Loucy (cell line): ENCODE results near the gene CDC37L1.

Experiments
- H2AFZ ChIP-seq: fragments of 200-600 bp; sonication (generic); 2 replicates; pipeline ENCODE4 v1.6.0; 2016; ENCODE audit warnings: antibody characterized with exemption, mild to moderate bottlenecking, low read length, moderate library complexity
- H3F3A ChIP-seq: fragments of 200-600 bp; 2 replicates; pipeline ENCODE4 v1.6.0; 2016; ENCODE audit warnings: antibody characterized with exemption, low read depth, mild to moderate bottlenecking
- H3K27me3 ChIP-seq: fragments of 200-600 bp; sonication (generic); 2 replicates; pipeline ENCODE4 v1.6.1; 2014; ENCODE audit warnings: low read length, mild to moderate bottlenecking; ENCODE audit not compliant: insufficient read depth, poor library complexity, severe bottlenecking
- H3K36me3 ChIP-seq: fragments of 200-600 bp; sonication (generic); 2 replicates; pipeline ENCODE4 v1.6.1; 2016; ENCODE audit warnings: low read length; ENCODE audit not compliant: insufficient read depth
- H3K4me1 ChIP-seq: fragments of 200-600 bp; sonication (generic); 2 replicates; pipeline ENCODE4 v1.5.1; 2014; ENCODE audit warnings: low read length, mild to moderate bottlenecking; ENCODE audit not compliant: insufficient read depth, poor library complexity, severe bottlenecking
- H3K4me2 ChIP-seq: fragments of 200-600 bp; sonication (generic); 2 replicates; pipeline ENCODE4 v1.6.0; 2014; ENCODE audit warnings: antibody characterized with exemption, low read length, low read depth, mild to moderate bottlenecking; ENCODE audit not compliant: poor library complexity, severe bottlenecking
- H3K4me3 ChIP-seq: fragments of 200-600 bp; sonication (generic); 2 replicates; pipeline ENCODE4 v1.5.1; 2014; ENCODE audit warnings: low read length, mild to moderate bottlenecking, mixed read lengths; ENCODE audit not compliant: poor library complexity, severe bottlenecking
- H3K79me2 ChIP-seq: fragments of 200-600 bp; sonication (generic); 2 replicates; pipeline ENCODE4 v1.6.1; 2014; ENCODE audit warnings: low read length; ENCODE audit not compliant: insufficient read depth
- H3K9ac ChIP-seq: fragments of 200-600 bp; sonication (generic); 2 replicates; pipeline ENCODE4 v1.6.0; 2014; ENCODE audit warnings: mild to moderate bottlenecking, low read depth, low read length, moderate library complexity; ENCODE audit not compliant: poor library complexity, severe bottlenecking
- H3K9me2 ChIP-seq: fragments of 200-600 bp; sonication (generic); replicated peaks from 2 replicates; pipeline ENCODE4 v1.6.1; 2016; ENCODE audit warnings: low read depth, low read length, mixed read lengths
- H3K9me3 ChIP-seq: fragments of 200-600 bp; sonication (generic); 2 replicates; pipeline ENCODE4 v1.6.1; 2014; ENCODE audit warnings: mild to moderate bottlenecking, antibody characterized with exemption, low read length, low read depth; ENCODE audit not compliant: insufficient read depth
- H4K20me1 ChIP-seq: fragments of 200-600 bp; sonication (generic); 2 replicates; pipeline ENCODE4 v1.6.0; 2014; ENCODE audit warnings: antibody characterized with exemption, low read length, mild to moderate bottlenecking; ENCODE audit not compliant: insufficient read depth, poor library complexity, severe bottlenecking
- EZH2phosphoT487 ChIP-seq: fragments of 200-600 bp; IDR thresholded peaks from 2 replicates; pipeline ENCODE4 v1.6.1; 2018; ENCODE audit warnings: antibody characterized with exemption, mild to moderate bottlenecking, moderate library complexity, borderline replicate concordance
- TF ChIP-seq, protein P1 (sequence below): fragments of 200-600 bp; sonication (generic); conservative IDR thresholded peaks from 2 replicates; pipeline ENCODE4 v1.5.1; 2014; ENCODE audit warnings: mild to moderate bottlenecking, antibody characterized with exemption, low read length

The CDC37L1 gene

DNA sequence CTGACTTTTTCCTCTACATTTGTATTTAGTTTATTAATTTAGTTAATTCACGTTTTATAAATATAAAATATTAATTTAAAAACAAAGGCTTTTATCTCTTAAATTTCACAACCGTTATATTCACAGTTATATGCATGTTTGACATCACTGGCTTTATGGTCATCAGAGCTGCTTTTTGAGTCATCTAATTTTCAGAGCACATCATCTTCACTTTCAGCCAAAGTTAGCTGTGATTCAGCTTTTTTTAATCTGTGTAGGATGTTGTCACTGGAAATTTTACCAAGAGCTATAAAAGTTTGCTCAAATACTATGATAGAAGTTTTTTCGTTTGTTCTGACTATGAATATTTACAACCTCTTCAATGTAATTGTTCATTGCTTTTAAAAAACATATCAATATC is 12.4 kb downstream of the CDC37L1 start:
- Histone ChIP-seq H3K9ac (no peak overlapping the region), H4K20me1 (no peaks in the 10 kb centered on the region), H3K4me2 (no peak overlapping the region), H3K9me3 (no peaks in the 10 kb centered on the region), H3K79me2 (peaks cover 10% of the 10 kb centered on the region; the same call in 1 of the 2 replicates), H3K9me2 (no peaks in the 10 kb centered on the region), H3K4me1 (no peaks in the 10 kb centered on the region), H3K36me3 (peaks cover 10% of the 10 kb centered on the region; the same call in 1 of the 2 replicates), H3K4me3 (no peak overlapping the region), H3F3A (no peaks in the 10 kb centered on the region), H3K27me3 (no peaks in the 10 kb centered on the region), H2AFZ (no peak overlapping the region)
- TF ChIP-seq EZH2phosphoT487: no peak
- TF ChIP-seq, protein P1, sequence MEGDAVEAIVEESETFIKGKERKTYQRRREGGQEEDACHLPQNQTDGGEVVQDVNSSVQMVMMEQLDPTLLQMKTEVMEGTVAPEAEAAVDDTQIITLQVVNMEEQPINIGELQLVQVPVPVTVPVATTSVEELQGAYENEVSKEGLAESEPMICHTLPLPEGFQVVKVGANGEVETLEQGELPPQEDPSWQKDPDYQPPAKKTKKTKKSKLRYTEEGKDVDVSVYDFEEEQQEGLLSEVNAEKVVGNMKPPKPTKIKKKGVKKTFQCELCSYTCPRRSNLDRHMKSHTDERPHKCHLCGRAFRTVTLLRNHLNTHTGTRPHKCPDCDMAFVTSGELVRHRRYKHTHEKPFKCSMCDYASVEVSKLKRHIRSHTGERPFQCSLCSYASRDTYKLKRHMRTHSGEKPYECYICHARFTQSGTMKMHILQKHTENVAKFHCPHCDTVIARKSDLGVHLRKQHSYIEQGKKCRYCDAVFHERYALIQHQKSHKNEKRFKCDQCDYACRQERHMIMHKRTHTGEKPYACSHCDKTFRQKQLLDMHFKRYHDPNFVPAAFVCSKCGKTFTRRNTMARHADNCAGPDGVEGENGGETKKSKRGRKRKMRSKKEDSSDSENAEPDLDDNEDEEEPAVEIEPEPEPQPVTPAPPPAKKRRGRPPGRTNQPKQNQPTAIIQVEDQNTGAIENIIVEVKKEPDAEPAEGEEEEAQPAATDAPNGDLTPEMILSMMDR: no peak

DNA sequence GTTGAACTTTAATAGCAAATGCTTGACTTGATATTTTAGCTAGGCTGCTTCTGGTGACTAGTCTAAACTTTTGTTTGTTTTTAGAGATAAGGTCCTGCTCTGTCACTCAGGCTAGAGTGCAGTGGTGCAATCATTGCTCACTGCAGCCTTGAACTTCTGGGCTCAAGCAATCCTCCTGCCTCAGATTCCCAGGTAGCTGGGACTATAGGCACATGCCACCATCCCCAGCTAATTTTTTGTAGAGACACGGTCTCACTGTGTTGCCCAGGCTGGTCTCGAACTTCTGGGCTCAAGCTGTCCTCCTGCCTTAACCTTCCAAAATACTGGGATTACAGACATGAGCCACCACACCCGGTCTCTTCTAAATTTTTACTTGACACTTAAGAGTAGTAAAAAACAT is 20.7 kb downstream of the CDC37L1 start:
- Histone ChIP-seq H3K4me1 (peaks cover 4% of the 10 kb centered on the region), H3K27me3 (no peaks in the 10 kb centered on the region), H3F3A (no peaks in the 10 kb centered on the region), H3K79me2 (peaks cover 4% of the 10 kb centered on the region; the same call in 1 of the 2 replicates), H3K4me3 (no peak overlapping the region), H4K20me1 (no peaks in the 10 kb centered on the region), H3K36me3 (peaks cover 60% of the 10 kb centered on the region), H3K9me3 (no peaks in the 10 kb centered on the region), H3K9ac (no peak overlapping the region), H3K4me2 (no peak overlapping the region), H2AFZ (no peak overlapping the region), H3K9me2 (no peaks in the 10 kb centered on the region)
- TF ChIP-seq, protein P1: no peak
- no peak for TF ChIP-seq EZH2phosphoT487

GRCh38 chr9:4700932-4701331 is 21.6 kb downstream of the CDC37L1 start:
- no peak overlapping the region for H3K9ac ChIP-seq
- no peak overlapping the region for H3K4me2 ChIP-seq
- no peaks in the 10 kb centered on the region for H3K79me2 ChIP-seq
- H2AFZ ChIP-seq: no peak overlapping the region
- no peaks in the 10 kb centered on the region for H3F3A ChIP-seq
- peaks cover 4% of the 10 kb centered on the region for H3K4me1 ChIP-seq
- no peaks in the 10 kb centered on the region for H4K20me1 ChIP-seq
- no peaks in the 10 kb centered on the region for H3K9me3 ChIP-seq
- no peaks in the 10 kb centered on the region for H3K9me2 ChIP-seq
- H3K36me3 ChIP-seq: peaks cover 64% of the 10 kb centered on the region
- no peak for TF ChIP-seq EZH2phosphoT487
- TF ChIP-seq, protein P1: no peak
- no peak overlapping the region for H3K4me3 ChIP-seq
- no peaks in the 10 kb centered on the region for H3K27me3 ChIP-seq
